GM19025 (cell line): Measurements from ENCODE around the gene HPCAL1.

Experiments used
- ATAC-seq: cut with Tn5 transposase; IDR thresholded peaks from one replicate; pipeline ENCODE4 v1.9.1; 2021; ENCODE audit warnings: mild to moderate bottlenecking, low read depth, moderate library complexity; ENCODE audit not compliant: unreplicated experiment

Gene HPCAL1

GRCh38 chr2:10320575-10320931 lies 17.8 kb downstream of the HPCAL1 start:
- ATAC-seq = no peak

GRCh38 chr2:10320933-10321332 lies 18.2 kb downstream of the HPCAL1 start:
- no peak for ATAC-seq

DNA sequence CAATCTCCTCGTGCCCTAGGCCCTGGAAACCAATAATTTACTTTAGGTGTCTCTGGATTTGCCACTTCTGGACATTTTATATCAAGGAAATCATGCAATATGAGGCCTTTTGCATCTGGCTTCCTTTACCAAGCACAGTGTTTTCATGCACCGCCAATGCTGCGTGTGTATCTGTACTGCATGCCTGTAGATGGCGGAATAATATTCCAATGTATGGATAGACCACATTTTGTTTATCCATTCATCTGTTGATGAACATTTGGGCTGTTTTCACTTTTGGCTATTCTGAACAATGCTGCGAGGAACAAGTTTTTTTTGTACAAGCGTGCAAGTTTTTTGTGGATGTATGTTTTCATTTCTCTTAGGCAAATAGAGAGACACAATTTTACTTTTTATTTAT lies 18.9 kb downstream of the HPCAL1 start:
- no peak for ATAC-seq

- ATAC-seq = no peak
Observed at GRCh38 chr2:10322481-10322880, 19.8 kb downstream of the HPCAL1 start.

DNA sequence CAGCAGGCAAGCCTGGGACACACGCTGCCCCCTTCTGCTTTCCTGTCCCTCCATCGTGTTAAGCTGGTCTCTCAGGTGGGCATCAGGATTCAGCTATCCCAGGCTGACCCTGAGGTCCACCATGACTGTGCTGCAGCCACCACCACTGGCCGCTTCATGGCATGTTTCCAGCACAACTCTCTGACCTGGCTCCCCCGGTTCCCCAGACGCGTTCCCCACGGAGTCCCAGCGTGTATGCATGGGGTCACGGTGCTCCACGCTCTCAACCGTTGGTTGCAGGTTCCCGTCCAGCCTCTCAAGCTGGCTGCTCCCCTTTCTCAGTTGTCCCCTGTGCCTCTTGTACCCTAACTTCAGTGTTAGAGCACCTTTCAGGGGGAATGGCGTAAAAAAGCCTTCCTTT lies 20.3 kb downstream of the HPCAL1 start:
- no peak for ATAC-seq

GRCh38 chr2:10323535-10323934 lies 20.8 kb downstream of the HPCAL1 start:
- ATAC-seq = no peak

DNA sequence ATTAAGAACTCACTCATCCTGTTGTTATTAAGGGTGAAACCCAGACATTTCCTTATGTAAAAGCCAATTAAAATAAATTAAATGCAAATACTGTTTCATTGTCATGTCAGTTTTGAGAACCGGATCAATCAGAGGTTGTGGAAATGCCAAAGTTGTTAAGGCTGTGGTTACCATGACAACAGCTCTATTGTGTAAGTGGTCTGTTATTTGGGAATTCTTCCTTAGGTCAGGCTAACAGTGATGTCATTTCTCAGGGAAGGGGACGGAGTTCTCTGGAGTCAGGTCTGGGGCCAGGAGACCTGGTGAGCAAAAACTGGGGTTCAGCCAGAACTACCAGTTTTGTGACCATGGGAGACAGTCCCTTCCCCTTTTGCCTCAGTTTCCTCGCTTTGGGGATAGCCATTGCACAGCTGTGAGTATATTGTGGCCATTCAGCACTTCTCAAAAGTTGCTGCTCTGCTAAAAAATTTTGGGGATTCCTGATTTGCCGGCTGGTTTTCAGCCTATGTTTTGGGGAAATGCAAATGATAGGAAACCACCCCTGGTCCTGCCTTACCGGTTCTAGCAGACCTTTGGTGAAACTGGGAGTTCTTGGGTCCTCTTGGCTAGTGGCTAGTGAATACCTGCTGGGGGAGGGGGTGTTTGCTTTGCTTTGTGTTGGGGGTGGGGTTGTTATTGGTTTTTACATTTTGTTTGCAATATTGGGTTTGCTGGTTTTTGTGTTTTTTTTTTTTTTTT lies 21.6 kb downstream of the HPCAL1 start:
- no peak for ATAC-seq

- no peak for ATAC-seq
Observed at GRCh38 chr2:10325278-10326145, 22.8 kb downstream of the HPCAL1 start.

- ATAC-seq = no peak
Observed at GRCh38 chr2:10326151-10326616, 23.5 kb downstream of the HPCAL1 start.

DNA sequence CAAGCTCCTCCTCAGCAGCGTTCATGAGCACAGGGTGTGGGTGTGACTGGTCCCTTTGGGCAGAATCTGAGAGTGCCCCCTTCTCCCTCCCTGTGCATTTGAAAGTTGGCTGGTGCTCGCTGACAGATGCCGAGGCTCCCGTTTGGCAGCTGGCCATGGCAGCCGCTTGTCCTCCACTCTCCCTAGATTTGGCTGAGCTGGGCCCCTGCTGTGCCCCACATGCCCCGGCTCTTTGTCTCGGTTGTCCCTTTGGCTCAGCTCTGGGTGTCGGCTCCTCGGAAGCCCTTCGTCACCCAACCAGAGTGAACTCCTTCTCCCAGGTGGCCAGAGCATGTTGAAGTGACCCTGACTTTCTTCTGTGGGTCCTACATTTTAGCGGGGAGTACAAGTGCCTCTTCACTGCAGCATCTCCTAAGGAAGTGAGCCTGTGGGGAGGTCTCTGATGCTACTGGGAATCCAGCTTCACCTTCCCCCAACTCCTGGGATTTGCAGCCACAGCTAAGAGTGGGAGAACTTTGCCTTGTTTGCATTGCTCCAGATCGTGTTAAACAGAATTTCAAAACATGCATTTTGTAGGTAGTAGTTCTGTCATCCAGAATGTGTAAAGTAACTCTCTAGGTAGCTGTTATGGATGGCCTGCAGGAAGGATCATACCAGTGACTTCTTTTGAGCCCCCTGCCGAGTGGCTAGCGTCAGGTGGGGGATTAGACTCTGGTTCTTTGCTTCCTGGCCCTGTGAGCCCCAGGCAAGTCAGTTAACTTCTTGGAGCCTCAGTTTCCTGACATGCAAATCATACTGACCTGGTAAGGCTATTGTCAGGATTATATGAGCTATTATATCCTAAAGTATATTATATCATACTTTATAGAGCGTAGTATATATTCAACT lies 24.2 kb downstream of the HPCAL1 start:
- ATAC-seq = no peak

- ATAC-seq = no peak
Observed at GRCh38 chr2:10327896-10328669, 25.4 kb downstream of the HPCAL1 start.

GRCh38 chr2:10328670-10329579 lies 26.2 kb downstream of the HPCAL1 start:
- ATAC-seq = no peak

GRCh38 chr2:10329580-10329879 lies 26.8 kb downstream of the HPCAL1 start:
- ATAC-seq = no peak

- no peak for ATAC-seq
Observed at GRCh38 chr2:10329880-10330699, 27.4 kb downstream of the HPCAL1 start.

DNA sequence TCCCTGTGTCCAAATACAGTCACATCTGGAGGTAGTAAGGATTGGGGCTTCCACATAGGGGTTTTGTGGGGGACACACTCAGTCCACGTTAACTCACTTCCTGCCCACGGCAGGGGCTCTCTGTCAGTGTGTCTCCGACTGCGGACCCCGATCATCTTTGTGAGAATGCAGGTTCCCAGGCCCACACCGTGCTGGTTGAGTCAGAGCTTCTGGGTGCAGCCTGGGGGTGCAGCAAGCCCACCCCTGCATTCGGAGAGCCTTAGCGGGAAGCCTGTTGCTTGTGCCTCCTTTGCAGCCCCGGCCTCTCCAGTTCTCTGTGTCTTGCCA lies 28.0 kb downstream of the HPCAL1 start:
- ATAC-seq = no peak

GRCh38 chr2:10331027-10331701 lies 28.5 kb downstream of the HPCAL1 start:
- peak; percentile 77 for ATAC-seq

DNA sequence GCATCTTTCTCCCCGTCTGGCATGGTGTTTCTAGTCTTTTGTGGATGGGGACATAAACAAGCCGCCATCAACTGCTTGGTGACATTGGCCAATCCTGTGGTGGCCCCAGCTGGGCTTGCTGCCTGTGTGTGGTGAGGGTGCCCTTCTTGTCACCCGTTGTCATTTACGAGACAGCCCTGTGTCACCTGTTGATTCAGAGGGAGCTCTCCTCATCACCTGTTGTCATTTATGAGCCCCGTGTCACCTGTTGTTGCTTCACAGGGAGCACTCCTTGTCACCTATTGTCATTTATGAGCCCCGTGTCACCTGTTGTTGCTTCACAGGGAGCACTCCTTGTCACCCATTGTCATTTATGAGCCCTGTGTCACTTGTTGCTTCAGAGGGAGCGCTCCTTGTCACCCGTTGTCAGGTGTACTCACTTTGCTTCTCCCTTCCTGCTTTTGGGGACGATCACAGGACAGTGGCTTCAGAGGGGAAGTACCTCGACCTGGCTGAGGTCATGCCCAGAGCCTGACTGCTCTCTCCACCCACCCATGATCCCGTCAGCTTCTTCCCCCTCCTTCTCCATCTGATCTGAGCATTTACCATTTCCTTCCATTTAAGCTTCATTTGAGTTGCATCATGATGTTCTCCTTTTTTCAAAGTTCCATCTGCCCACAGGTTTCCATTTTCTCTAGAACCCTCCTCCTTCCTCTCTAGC lies 29.1 kb downstream of the HPCAL1 start:
- peak; percentile 52 for ATAC-seq
